ENCODE results near the gene CEACAM1.

The CEACAM1 gene

GRCh38 chr19:42459926-42460325, 68.4 kb downstream of the CEACAM1 start:
- no peak overlapping the region for H3K4me3 ChIP-seq (ENCODE audit: low read depth, low read length)
- TF ChIP-seq MYC (IDR thresholded peaks at IDR 0.05; ENCODE audit: low read depth, low read length), result no peak
- TF ChIP-seq CTCF (IDR thresholded peaks at IDR 0.05; ENCODE audit: low read depth, low read length), result no peak
- TF ChIP-seq POLR2A (IDR thresholded peaks at IDR 0.05; ENCODE audit: extremely low read depth, insufficient read length), result no peak
- no peak for TF ChIP-seq MAX (IDR thresholded peaks at IDR 0.05; ENCODE audit: low read depth, low read length)
- DNase-seq (ENCODE audit: low read depth), result no peak

Measured in NB4 (cell line).